ENCODE data around the gene CTPS1.

GRCh38 chr1:40979241-40980067 lies at the start of gene CTPS1:
- TF ChIP-seq RCOR1 (IDR thresholded peaks at IDR 0.05; ENCODE audit: low read depth, low read length) (no peak), CTCF (IDR thresholded peaks at IDR 0.05) (peak; percentile 24; the same call in 1 of the 3 replicates), HMGXB4 (CRISPR knock-in tag; IDR thresholded peaks at IDR 0.05; ENCODE audit: borderline replicate concordance) (no peak)

Data from A549 (cell line).